ENCODE measurements around the gene GBGT1. TPM values are rescaled to one million over a fixed set of nuclear protein-coding genes. Genes with fewer than 3 reads are reported as not detected.

GBGT1 gene
- total RNA-seq, 1 donor from 2014 or later: 25.1 TPM

- no peak for DNase-seq (ENCODE audit: low spot score)
Measured at GRCh38 chr9:133116346-133117231, 47.1 kb downstream of the GBGT1 start.

GRCh38 chr9:133115604-133116345, 47.9 kb downstream of the GBGT1 start:
- DNase-seq (ENCODE audit: low spot score): no peak

GRCh38 chr9:133114886-133115603, 48.7 kb downstream of the GBGT1 start:
- no peak for DNase-seq (ENCODE audit: low spot score)

- DNase-seq (ENCODE audit: low spot score): no peak
Measured at GRCh38 chr9:133113949-133114885, 49.5 kb downstream of the GBGT1 start.

GRCh38 chr9:133113163-133113948, 50.4 kb downstream of the GBGT1 start:
- DNase-seq (ENCODE audit: low spot score): no peak

- no peak for DNase-seq (ENCODE audit: low spot score)
Measured at GRCh38 chr9:133112663-133113026, 51.1 kb downstream of the GBGT1 start.

- no peak for DNase-seq (ENCODE audit: low spot score)
Measured at GRCh38 chr9:133111808-133112662, 51.7 kb downstream of the GBGT1 start.

- no peak for DNase-seq (ENCODE audit: low spot score)
Measured at GRCh38 chr9:133109931-133110650, 53.6 kb downstream of the GBGT1 start.

- DNase-seq (ENCODE audit: low spot score): no peak
Measured at GRCh38 chr9:133108794-133109641, 54.7 kb downstream of the GBGT1 start.

GRCh38 chr9:133107961-133108793, 55.5 kb downstream of the GBGT1 start:
- DNase-seq (ENCODE audit: low spot score): no peak

GRCh38 chr9:133107245-133107722, 56.4 kb downstream of the GBGT1 start:
- DNase-seq (ENCODE audit: low spot score): no peak

- DNase-seq (ENCODE audit: low spot score): no peak
Measured at GRCh38 chr9:133106511-133107244, 57.0 kb downstream of the GBGT1 start.

GRCh38 chr9:133105461-133105770, 58.3 kb downstream of the GBGT1 start:
- DNase-seq (ENCODE audit: low spot score): no peak

GRCh38 chr9:133104718-133105460, 58.8 kb downstream of the GBGT1 start:
- no peak for DNase-seq (ENCODE audit: low spot score)

- no peak for DNase-seq (ENCODE audit: low spot score)
Measured at GRCh38 chr9:133103987-133104505, 59.7 kb downstream of the GBGT1 start.

All from mesenteric fat pad (tissue), 1 donor.